NCI-H345 treated with DMSO at 0.1 percent for 48 hours (cell line): ENCODE measurements around the gene USHBP1.

Experiments
- DNase-seq: peaks from one replicate; lab custom pipeline; 2025; ENCODE audit not compliant: unreplicated experiment; lab: John Stamatoyannopoulos, UW

USHBP1 gene

DNA sequence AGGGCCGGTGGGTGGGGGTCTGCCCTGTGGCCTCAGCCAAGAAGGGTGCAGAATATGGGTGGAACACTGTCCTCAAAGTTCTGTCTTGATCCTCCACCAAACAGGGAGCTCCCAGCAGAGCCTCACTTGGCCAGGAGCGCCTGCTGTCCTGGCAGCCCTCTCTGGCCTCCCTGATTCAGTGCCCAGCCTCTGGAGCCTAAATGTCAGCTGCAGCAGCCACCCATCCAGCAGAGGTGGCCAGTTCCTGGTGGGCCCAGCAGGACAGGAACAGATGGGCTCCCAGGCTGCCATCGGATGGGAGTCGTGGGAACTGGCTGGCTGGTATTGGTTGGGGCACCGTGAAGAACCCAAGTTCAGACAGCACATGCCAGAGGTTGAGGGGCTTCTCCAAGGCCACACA, 51.2 kb downstream of the USHBP1 start:
- DNase-seq = no peak

GRCh38 chr19:17211547-17212446, 52.7 kb downstream of the USHBP1 start:
- DNase-seq = no peak

- no peak for DNase-seq
Observed at GRCh38 chr19:17210296-17210695, 54.2 kb downstream of the USHBP1 start.

GRCh38 chr19:17209126-17210036, 55.2 kb downstream of the USHBP1 start:
- no peak for DNase-seq

DNA sequence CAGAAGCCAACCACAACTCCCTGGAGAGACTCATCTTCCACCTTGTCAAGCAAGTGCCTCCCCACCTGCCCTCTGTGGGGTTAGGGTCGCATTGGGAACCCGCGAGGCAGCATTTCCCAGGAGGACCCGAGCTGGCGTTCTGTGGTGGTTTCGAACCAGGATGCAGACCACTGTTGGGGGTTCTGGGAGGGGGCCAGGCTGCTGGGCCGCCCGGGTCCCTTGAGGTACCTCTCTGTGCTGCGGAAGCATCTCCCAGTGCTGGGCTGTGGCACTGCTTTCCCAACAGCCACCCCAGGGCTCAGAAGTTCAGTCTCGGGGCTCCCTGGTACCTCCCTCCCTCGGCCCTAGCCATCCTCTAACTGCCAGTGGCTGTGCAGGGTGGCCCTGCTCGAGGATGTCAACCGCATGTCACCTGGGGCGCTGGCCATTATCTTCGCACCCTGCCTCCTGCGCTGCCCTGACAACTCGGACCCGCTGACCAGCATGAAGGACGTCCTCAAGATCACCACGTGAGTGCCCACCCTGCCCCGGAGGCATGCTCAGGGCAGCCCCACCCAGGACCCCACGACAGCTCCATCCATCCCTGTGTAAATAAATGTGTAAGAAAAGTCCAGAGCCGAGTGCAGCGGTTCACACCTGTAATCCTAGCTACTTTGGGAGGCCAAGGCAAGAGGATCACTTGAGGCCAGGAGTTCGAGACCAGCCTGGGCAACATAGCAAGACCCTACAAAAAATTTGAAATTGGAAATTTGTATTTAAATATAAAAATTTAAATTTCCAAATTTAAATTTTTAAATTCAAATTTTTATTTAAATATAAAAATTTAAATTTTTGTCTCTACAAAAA, 57.6 kb downstream of the USHBP1 start:
- DNase-seq = no peak

GRCh38 chr19:17205237-17206140, 59.1 kb downstream of the USHBP1 start:
- no peak for DNase-seq

DNA sequence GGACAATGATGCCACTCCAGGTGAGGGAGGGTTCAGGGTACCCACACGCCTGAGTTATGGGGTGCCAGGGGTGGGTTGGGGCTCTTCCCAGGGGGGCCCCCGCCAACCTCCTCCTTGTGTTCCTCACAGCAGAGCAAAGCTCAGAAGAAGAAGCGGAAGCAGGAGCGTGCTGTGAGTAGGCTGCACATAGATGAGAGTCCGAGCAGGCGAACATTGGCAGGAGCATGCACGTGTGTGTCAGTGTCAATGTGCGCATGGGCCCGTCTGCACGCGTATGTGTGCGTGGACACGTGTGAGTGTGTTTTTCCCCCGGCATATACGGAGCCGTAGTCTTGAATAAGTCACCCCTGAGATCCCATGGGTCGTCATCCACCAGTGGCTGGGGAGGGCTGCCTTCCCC, 61.8 kb downstream of the USHBP1 start:
- no peak for DNase-seq

DNA sequence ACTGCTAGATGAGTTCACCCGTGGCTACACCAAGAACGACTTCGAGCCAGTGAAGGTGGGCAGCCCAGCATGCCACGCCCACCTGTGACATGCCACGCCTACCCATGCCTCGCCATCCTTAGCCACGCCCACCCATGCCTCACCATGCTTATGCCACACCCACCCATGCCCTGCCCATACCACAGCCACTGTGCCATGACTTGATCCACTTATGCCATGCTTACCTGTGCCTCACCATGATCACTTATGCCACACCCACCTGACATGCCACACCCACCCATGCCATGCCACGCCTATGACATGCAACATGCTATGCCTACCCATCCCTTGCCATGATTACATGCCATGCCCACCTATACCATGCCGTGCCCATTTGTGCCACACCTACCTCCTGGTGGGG, 62.3 kb downstream of the USHBP1 start:
- DNase-seq = no peak

- no peak for DNase-seq
Observed at GRCh38 chr19:17200408-17201079, 64.0 kb downstream of the USHBP1 start.
